Stimulated activated CD8-positive, alpha-beta memory T cell treated with anti-CD3 and anti-CD28 coated beads, Interleukin-15, amount 100 ng/mL, for 1 hour (primary cell): ENCODE data around the gene VRK2.
"Not testable (repeated sequence)": the region's sequence is repeated elsewhere in the genome, so short reads cannot be mapped to it uniquely, and the experiment has no call there.

Source experiments
- DNase-seq: peaks from one replicate; pipeline ENCODE4 v3.0.0-alpha.2; 2020; ENCODE audit warnings: low read depth

VRK2 gene

DNA sequence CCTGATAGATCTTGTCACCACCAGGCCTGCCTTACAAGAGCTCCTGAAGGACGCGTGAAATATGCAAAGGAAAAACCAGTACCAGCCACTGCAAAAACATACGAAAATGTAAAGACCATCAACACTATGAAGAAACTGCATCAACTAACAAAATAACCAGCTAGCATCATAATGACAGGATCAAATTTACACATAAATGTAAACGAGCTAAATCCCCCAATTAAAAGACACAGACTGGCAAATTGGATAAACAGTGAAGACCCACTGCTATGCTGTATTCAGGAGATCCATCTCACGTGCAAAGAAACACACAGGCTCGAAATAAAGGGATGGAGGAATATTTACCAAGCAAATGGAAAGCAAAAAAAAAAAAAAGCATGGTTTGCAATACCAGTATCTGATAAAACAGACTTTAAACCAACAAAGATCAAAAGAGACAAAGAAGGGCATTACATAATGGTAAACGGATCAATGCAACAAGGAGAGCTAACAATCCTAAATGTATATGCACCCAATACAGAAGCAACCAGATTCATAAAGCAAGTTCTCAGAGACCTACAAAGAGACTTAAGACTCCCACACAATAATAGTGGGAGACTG is 123.8 kb downstream of the VRK2 start:
- DNase-seq = not testable (repeated sequence)

DNA sequence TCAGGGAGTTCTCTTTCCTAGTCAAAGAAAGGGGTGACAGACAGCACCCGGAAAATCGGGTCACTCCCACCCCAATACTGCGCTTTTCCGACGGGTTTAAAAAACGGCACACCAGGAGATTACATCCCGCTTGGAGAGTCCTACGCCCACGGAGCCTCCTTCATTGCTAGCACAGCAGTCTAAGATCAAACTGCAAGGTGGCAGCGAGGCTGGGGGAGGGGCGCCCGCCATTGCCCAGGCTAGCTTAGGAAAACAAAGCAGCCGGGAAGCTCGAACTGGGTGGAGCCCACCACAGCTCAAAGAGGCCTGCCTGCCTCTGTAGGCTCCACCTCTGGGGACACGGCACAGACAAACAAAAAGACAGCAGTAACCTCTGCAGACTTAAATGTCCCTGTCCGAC is 125.2 kb downstream of the VRK2 start:
- not testable (repeated sequence) for DNase-seq

DNA sequence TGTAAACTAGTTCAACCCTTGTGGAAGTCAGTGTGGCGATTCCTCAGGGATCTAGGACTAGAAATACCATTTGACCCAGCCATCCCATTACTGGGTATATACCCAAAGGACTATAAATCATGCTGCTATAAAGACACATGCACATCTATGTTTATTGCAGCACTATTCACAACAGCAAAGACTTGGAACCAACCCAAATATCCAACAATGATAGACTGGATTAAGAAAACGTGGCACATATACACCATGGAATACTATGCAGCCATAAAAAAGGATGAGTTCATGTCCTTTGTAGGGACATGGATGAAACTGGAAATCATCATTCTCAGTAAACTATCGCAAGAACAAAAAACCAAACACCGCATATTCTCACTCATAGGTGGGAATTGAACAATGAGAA is 130.6 kb downstream of the VRK2 start:
- not testable (repeated sequence) for DNase-seq

DNA sequence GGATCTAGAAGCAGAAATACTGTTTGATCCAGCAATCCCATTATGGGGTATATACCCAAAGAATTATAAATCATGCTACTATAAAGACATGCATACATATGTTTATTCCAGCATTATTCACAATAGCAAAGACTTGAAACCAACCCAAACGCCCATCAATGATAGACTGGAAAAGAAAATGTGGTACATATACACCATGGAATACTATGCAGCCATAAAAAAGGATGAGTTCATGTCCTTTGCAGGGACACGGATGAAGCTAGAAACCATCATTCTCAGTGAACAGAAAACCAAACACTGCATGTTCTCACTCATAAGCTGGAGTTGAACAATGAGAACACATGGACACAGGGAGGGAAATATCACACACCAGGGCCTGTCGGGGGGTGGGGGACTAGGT is 133.6 kb downstream of the VRK2 start:
- not testable (repeated sequence) for DNase-seq

DNA sequence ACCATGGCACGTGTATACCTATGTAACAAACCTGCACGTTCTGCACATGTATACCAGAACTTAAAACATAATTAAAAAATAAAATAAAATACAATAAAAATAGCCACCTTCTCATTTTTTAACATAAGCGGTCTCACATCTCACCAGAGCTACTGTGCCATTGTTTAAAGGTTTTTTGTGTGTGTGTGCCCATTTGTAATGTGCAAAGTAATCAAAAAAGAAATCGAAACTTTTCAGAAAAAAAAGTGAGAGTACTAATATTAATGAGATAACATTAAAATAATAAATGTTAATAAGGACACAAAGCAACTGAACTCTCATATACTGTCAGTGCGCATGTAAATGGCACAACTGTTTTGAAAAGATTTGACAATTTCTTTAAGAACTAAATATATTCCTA is 134.0 kb downstream of the VRK2 start:
- DNase-seq = no peak

DNA sequence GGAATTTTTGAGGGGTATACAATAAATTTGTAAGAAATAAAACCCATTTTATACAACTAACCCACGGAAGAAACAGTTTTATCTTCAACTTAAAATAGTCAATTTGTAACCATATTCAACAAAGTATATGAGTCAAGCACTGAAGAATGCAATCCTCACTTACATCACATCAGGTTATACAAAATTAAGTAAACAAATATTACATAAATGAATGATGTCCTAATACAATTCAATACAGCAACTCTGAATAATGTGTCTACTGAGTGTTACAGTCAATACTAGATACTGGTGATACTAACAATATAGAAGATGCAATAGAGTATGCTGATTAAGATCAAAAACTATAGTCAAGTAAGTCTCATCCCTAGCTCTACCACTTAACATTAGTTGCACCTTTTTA is 135.9 kb downstream of the VRK2 start:
- no peak for DNase-seq

DNA sequence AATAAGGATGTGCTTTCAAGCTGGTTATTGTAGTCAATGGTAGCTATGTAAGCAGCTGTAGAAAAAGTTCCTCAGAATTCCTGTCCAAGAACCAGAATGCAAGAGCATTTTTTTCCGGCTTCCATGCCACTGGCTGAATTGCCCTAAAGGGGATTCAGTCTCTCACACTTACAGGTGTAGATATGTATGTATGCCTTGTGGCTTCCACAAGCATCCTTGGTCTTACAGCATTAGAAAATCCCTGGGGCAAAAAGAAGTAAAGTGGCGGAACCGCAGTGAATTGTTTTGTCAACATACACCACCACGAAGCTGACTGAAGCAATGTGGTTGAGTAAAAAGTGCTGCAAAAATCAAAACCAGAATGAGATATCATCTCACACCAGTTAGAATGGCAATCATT is 139.9 kb downstream of the VRK2 start:
- DNase-seq = no peak

DNA sequence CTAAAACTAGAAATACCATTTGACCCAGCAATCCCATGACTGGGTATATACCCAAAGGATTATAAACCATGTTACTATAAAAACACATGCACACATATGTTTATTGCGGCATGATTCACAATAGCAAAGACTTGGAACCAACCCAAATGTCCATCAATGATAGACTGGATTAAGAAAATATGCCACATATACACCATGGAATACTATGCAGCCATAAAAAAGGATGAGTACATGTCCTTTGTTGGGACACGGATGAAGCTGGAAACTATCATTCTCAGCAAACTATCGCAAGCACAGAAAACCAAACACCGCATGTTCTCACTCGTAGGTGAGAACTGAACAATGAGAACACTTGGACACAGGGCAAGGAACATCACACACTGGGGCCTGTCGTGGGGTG is 140.4 kb downstream of the VRK2 start:
- not testable (repeated sequence) for DNase-seq

DNA sequence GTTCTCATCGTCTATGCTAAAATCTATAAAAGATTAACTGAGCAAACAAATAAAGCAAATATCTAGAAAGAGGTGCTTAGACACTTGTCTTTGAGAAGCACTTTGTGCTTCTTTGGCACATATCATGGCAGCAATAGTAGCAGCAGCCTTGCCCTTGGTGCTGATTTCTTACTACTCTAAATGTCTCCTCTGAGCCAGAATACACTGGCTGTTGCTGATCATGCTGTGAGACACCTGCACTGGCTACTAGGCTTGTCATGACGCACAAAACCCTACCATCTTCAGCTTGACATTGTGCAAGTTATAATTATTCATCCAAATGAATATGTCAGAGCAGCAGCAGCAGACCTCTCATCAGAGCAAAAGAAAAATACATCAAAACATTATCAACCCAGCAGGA is 147.9 kb downstream of the VRK2 start:
- DNase-seq = no peak

DNA sequence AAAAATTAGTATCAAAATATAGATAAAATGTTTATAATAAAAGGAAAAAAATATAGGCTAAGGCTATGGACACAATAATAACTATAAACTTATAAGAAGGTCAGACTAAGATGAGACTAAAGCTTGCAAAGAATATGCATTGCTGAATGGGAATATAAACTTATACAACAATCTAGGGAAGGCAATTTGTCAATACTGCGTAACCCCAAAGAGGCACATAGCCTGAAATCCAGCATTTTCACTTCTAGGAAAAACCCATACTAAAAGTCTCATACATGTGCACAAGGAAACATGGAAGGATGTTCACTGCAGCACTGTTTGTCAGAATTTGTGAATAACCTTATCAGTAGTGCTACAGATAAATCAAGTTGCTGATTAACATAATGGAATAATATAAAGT is 149.1 kb downstream of the VRK2 start:
- no peak for DNase-seq

DNA sequence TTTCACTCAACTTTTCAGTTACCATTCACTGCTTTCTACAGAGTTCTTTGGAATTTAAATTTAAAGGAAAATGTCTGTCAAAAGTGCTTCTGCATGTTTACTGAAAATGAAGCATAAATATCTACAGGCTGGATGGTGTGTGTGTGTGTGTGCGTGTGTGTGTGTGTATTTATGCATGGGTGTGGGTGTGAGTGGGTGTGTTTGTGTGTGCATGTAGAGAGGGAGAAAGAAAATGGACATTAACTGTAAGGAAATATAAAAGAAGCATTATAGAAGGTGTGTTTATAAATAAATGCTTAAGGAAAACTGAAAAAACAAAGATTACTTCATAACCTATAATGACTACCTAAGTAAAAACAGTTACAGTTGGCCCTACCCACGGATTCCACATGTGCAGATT is 151.3 kb downstream of the VRK2 start:
- DNase-seq = no peak

DNA sequence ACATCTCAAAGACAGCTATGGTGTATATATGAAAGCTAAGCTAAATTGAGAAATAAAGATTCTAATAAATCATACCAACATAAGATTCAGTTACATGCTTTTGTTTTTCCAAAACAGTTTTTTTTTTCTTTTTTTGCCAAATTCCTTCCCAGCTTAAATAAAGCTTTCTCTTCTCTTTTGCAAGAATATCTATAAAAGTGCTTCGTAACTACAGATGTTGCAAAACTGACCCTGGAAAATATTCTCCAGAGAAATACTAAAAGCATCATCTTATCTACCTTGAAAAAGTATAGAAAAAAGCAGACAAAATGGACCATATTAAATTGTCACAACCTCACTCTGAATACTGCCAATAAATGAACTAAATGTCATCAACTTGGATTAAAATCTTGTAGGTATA is 155.8 kb downstream of the VRK2 start:
- no peak for DNase-seq

DNA sequence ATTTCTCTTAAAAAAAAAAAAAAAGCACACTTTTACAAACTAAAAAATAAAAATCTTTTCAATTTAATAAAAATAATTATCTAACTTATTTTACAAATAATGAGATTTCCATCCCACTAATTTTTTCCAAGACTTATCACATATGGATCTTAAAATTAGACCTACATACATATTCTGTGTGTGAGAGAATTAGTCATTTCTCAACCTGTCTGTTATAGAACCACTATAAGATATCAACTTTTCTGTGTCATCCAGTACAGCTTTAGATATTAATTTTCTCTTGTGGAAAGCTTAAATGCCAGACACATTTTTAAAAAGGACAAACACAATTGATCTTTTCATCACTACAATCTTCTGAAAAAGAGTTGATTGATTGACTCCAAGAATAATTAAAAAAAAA is 156.4 kb downstream of the VRK2 start:
- no peak for DNase-seq

DNA sequence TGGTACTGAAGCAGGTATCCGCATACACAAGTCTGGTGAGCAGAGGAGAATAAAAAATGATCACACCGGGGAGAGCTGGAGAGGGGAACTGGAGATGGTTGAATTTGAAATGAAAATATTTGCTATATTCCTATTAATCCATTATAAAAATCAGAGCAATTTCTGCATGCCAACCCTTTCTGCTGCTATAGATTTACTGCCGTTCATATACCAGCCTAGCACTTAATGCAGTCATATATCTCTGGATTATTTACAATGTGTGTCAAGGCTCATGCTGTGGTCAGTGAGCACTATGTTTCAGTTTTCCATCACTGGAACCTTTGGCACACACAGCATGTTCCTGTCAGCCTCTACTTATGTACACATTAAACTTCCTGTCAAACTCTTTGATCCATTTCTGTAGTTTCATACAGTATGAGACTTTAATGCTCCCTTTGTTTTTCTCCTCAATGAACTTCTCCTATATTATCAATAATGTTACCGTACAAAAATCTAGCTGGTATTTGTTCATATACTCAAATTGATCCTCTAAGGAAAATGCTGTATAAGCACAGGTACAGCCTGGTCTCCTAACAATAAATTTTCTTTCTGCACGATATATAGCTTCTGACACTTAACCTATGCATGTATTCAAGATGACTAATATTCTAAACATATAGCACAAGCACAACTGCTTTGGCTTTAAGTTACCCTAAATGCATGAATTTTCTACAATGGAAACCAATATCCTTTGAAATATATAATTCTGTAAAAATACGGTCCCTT is 157.8 kb downstream of the VRK2 start:
- no peak for DNase-seq

DNA sequence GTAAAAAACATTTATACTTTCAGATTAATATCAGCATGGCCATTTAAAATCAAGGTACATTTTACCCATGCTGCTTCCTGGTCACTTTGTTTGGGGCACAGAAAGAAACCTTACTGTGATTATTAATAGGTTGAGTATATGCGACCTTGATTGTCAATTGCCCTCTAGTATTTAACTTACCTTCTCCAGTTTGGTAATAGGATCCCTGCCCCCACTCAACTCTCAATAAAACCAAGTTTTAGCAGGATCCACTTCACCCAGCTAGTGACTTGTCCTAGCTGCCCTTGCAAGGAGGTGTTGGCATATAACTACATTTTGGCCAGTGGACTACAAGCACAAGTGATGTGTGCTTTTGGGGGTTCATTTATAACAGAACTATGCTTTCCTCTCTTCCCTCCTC is 160.2 kb downstream of the VRK2 start:
- no peak for DNase-seq

DNA sequence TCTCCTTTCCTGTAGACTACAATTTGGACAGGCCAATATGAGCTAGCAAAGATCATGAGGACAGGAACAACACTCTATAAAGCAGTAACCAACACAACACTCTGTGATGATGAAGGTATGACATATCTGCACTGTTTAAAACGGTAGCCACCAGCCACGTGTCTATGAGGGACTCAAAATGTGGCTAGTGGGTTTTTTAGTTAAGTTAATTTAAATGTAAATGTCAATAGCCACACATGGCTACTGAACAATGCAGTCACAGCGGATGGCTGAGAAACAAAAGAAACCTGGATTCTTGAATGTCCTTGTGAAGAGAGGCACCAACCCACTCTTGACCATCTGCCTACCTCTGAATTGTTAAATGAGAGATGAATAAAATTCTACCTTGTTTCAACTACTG is 160.6 kb downstream of the VRK2 start:
- DNase-seq = no peak
